Measurements from ENCODE around the gene LSM7. TPM values are rescaled to one million over a fixed set of nuclear protein-coding genes. Genes with fewer than 3 reads are reported as not detected.

LSM7 gene
- total RNA-seq, 6 experiments from 2014 or later: 92.1 to 137 (median 118) TPM

GRCh38 chr19:2280633-2281264, 47.6 kb downstream of the LSM7 start:
- peaks cover 11% of the 10 kb centered on the region; the same call in 1 of the 2 replicates for H3K4me1 Mint-ChIP-seq (ENCODE audit: low read depth)
- H3K27me3 Mint-ChIP-seq (ENCODE audit: insufficient read depth): peaks cover 7% of the 10 kb centered on the region
- H3K36me3 Mint-ChIP-seq (ENCODE audit: low read depth): peaks cover 5% of the 10 kb centered on the region; the same call in 1 of the 2 replicates
- TF ChIP-seq CTCF (IDR thresholded peaks at IDR 0.05): no peak
- no peak for DNase-seq
- H3K4me3 Mint-ChIP-seq: no peak overlapping the region
- no peak overlapping the region for H3K27ac Mint-ChIP-seq
- no peaks in the 10 kb centered on the region for H3K9me3 Mint-ChIP-seq

- no peak for TF ChIP-seq CTCF (IDR thresholded peaks at IDR 0.05)
- no peaks in the 10 kb centered on the region for H3K9me3 Mint-ChIP-seq
- H3K4me1 Mint-ChIP-seq (ENCODE audit: low read depth): peaks cover 26% of the 10 kb centered on the region
- peaks cover 19% of the 10 kb centered on the region for H3K36me3 Mint-ChIP-seq (ENCODE audit: low read depth)
- H3K27ac Mint-ChIP-seq: no peak overlapping the region
- DNase-seq: no peak
- H3K4me3 Mint-ChIP-seq: no peak overlapping the region
- H3K27me3 Mint-ChIP-seq (ENCODE audit: insufficient read depth): peaks cover 20% of the 10 kb centered on the region
Observed at GRCh38 chr19:2278459-2279158, 49.8 kb downstream of the LSM7 start.

- DNase-seq: no peak
- Mint-ChIP-seq H3K27ac (peak overlapping the region; percentile 46; the same call in 1 of the 2 replicates), H3K4me1 (ENCODE audit: low read depth) (peaks cover 34% of the 10 kb centered on the region), H3K9me3 (no peaks in the 10 kb centered on the region), H3K27me3 (ENCODE audit: insufficient read depth) (peaks cover 20% of the 10 kb centered on the region), H3K4me3 (no peak overlapping the region; the same call in 1 of the 2 replicates), H3K36me3 (ENCODE audit: low read depth) (peaks cover 22% of the 10 kb centered on the region)
- TF ChIP-seq CTCF (IDR thresholded peaks at IDR 0.05): no peak
Observed at GRCh38 chr19:2277138-2277537, 51.2 kb downstream of the LSM7 start.

- H3K36me3 Mint-ChIP-seq (ENCODE audit: low read depth): peaks cover 27% of the 10 kb centered on the region
- no peak overlapping the region for H3K4me3 Mint-ChIP-seq
Observed at GRCh38 chr19:2276429-2276986, 51.9 kb downstream of the LSM7 start.

More at GRCh38 chr19:2276429-2276986, 51.9 kb downstream of the LSM7 start:
- Mint-ChIP-seq H3K27ac (no peak overlapping the region), H3K4me1 (ENCODE audit: low read depth) (peaks cover 34% of the 10 kb centered on the region), H3K9me3 (no peaks in the 10 kb centered on the region), H3K27me3 (ENCODE audit: insufficient read depth) (peaks cover 24% of the 10 kb centered on the region)
- DNase-seq: no peak
- no peak for TF ChIP-seq CTCF (IDR thresholded peaks at IDR 0.05)
